Activated naive CD8-positive, alpha-beta T cell (primary cell): ENCODE data around the gene ALPP.
"Not testable (repeated sequence)": the region's sequence is repeated elsewhere in the genome, so short reads cannot be mapped to it uniquely, and the experiment has no call there.

Experiments
- H3K27ac Mint-ChIP-seq: one replicate; pipeline ENCODE4 v1.8.0; 2021; ENCODE audit warnings: mixed read lengths
- H3K27me3 Mint-ChIP-seq: one replicate; pipeline ENCODE4 v1.8.0; 2021; ENCODE audit warnings: mixed read lengths
- H3K36me3 Mint-ChIP-seq: one replicate; pipeline ENCODE4 v1.8.0; 2021; ENCODE audit warnings: mixed read lengths
- H3K4me1 Mint-ChIP-seq: one replicate; pipeline ENCODE4 v1.8.0; 2021; ENCODE audit warnings: low read depth, mixed read lengths
- H3K4me3 Mint-ChIP-seq: one replicate; pipeline ENCODE4 v1.8.0; 2021; ENCODE audit warnings: mild to moderate bottlenecking, mixed read lengths
- H3K9me3 Mint-ChIP-seq: one replicate; pipeline ENCODE4 v1.8.0; 2021; ENCODE audit warnings: low read depth, mixed read lengths

Gene ALPP

GRCh38 chr2:232412986-232413385 lies 34.4 kb downstream of the ALPP start:
- no peak overlapping the region for H3K4me3 Mint-ChIP-seq
- H3K9me3 Mint-ChIP-seq = no peaks in the 10 kb centered on the region
- no peaks in the 10 kb centered on the region for H3K36me3 Mint-ChIP-seq
- no peak overlapping the region for H3K27ac Mint-ChIP-seq
- peaks cover 12% of the 10 kb centered on the region for H3K4me1 Mint-ChIP-seq
- peaks cover 3% of the 10 kb centered on the region for H3K27me3 Mint-ChIP-seq

DNA sequence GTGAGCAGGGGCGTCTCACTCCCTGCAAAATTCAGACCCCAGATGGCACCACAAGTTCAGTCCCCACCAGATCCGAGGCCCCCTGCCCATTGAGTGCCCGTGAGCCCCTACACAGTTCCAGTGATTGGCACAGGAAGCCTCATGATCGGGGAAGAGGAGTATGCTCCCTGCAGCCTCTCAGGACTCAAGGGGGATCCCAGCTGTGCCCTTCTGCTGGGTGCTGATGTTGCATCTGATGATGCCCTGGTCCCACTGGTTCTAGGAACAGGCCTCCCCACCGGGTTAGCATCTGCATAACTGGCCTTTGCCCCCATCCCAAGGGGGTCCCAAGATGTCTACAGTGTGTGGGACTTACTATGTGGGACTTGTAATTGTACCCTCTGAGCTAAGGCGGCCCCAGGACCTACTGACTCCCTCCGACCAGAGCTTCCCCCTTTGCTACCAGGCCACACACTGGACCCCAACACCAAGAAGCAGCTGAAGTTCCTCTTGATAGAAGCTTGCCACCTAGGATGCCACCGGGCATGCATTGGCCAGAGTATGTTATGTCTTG lies 36.7 kb downstream of the ALPP start:
- no peak overlapping the region for H3K4me3 Mint-ChIP-seq
- peaks cover 7% of the 10 kb centered on the region for H3K27me3 Mint-ChIP-seq
- H3K9me3 Mint-ChIP-seq = no peaks in the 10 kb centered on the region
- peaks cover 19% of the 10 kb centered on the region for H3K4me1 Mint-ChIP-seq
- H3K27ac Mint-ChIP-seq = no peak overlapping the region
- no peaks in the 10 kb centered on the region for H3K36me3 Mint-ChIP-seq

DNA sequence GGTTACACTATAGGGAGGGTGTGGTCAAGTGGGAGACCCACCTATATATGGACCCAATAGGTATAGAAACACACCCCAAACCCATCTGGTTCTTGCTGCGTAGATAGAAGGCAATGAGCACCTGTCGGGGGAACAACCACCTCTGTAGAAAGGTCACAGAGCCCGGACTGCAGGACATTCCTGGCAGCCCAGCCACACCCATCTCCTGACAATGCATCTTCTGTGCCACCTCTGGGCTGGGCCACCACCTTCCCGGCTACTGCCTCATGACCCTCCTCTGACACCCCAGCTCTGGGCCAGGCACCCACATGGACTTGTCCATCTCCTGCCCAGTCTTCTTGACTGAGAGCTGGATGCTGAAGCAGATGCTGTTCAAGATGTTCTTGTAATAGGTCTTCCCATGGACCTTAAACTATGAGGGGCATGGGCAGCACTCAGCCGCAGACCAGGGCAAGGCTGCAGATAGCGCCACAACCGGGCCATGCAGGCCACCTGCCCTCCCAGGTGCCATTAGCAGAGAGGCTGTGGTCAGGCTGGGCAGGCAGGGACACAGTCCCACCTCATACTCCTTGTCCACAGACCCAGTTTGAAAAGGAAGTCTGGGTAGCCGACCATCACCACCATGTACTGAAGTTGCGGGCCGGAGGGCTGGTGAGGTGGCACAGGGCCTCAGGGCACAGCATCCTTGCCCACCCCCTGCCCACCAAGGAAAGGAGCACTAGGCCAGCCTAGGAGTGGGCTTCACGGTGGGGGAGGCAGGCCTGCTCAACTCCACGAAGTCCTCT lies 37.4 kb downstream of the ALPP start:
- H3K27me3 Mint-ChIP-seq = peaks cover 7% of the 10 kb centered on the region
- H3K9me3 Mint-ChIP-seq = no peaks in the 10 kb centered on the region
- no peak overlapping the region for H3K27ac Mint-ChIP-seq
- no peak overlapping the region for H3K4me3 Mint-ChIP-seq
- H3K36me3 Mint-ChIP-seq = no peaks in the 10 kb centered on the region
- H3K4me1 Mint-ChIP-seq = peaks cover 19% of the 10 kb centered on the region

- no peaks in the 10 kb centered on the region for H3K9me3 Mint-ChIP-seq
- H3K4me3 Mint-ChIP-seq = no peak overlapping the region
- H3K4me1 Mint-ChIP-seq = peaks cover 21% of the 10 kb centered on the region
- peaks cover 9% of the 10 kb centered on the region for H3K27me3 Mint-ChIP-seq
- H3K27ac Mint-ChIP-seq = no peak overlapping the region
- H3K36me3 Mint-ChIP-seq = no peaks in the 10 kb centered on the region
These were observed 38.2 kb downstream of the ALPP start for GRCh38 chr2:232416521-232417470.

- H3K4me1 Mint-ChIP-seq = peaks cover 22% of the 10 kb centered on the region
- H3K27me3 Mint-ChIP-seq = peaks cover 13% of the 10 kb centered on the region
- H3K4me3 Mint-ChIP-seq = no peak overlapping the region
- peaks cover under 1% of the 10 kb centered on the region for H3K36me3 Mint-ChIP-seq
- H3K27ac Mint-ChIP-seq = no peak overlapping the region
- peaks cover under 1% of the 10 kb centered on the region for H3K9me3 Mint-ChIP-seq
These were observed 38.9 kb downstream of the ALPP start for GRCh38 chr2:232417489-232417888.

DNA sequence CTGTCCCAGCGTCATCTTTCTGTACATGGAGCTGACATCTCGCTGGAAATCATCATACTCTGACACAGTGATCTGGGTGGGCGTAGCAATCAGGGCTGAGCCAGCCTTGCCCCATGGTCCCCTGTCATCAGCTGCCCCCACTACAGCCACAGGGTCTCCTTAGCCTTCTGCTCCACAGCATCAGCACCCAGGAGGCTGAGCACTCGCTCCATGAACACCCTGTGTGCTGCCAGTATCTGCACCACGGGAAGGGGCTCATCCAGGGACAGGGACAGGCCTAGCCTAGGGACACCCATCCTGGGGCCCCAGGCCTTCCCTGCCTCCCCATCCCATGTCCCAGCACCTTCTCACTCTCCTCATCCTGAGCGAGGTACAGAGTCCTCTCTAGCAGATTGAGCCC lies 39.5 kb downstream of the ALPP start:
- H3K27ac Mint-ChIP-seq = no peak overlapping the region
- peaks cover 4% of the 10 kb centered on the region for H3K36me3 Mint-ChIP-seq
- H3K27me3 Mint-ChIP-seq = peaks cover 16% of the 10 kb centered on the region
- peaks cover 5% of the 10 kb centered on the region for H3K9me3 Mint-ChIP-seq
- peaks cover 17% of the 10 kb centered on the region for H3K4me1 Mint-ChIP-seq
- H3K4me3 Mint-ChIP-seq = peak overlapping the region; percentile 69

- peaks cover 4% of the 10 kb centered on the region for H3K36me3 Mint-ChIP-seq
- no peak overlapping the region for H3K27ac Mint-ChIP-seq
- peaks cover 5% of the 10 kb centered on the region for H3K9me3 Mint-ChIP-seq
- H3K4me1 Mint-ChIP-seq = peaks cover 11% of the 10 kb centered on the region
- H3K27me3 Mint-ChIP-seq = peaks cover 16% of the 10 kb centered on the region
- H3K4me3 Mint-ChIP-seq = peak overlapping the region; percentile 69
These were observed 40.1 kb downstream of the ALPP start for GRCh38 chr2:232418466-232419244.

DNA sequence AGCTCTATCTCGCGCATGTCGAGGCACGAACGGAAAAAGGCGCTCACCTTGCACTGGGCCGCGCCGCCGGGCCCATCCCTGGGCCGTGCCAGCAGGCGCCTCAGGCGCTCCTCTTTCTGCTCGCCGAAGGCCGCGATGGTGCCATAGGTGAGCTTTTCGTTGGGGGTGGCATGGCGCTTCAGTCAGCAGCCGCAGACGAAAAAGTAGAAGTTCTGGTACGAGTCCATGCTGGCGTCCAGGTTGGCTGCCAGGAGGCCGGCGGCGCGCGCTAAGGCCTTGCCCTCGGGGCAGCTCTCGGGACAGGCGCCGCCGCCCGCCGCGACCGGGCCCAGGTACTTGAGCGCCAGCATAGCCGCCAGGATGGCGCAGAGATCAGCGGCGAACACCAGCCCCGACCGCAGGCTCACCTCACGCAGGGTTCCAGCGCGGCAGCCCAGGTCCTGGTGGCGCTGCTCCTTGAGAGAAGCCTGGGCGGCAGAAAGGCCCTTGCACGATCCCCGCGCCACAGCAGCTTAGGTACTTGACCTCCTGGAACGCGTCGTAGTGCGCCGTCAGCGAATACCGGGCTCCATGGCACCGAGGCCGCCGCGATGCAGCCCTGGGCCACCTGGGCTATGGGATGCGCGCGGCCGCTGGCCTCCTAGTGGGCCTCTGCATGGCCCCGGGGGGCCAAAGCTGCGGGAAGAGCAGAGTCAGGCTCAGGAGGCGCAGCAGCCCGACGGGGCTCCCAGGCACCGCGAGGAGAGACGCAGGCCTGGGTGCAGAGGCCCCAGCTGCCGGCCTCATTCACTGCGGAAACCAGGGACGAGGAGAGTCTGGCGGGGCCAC lies 40.9 kb downstream of the ALPP start:
- Mint-ChIP-seq H3K4me3 (peak overlapping the region; percentile 69), H3K36me3 (peaks cover 4% of the 10 kb centered on the region), H3K9me3 (peaks cover 5% of the 10 kb centered on the region), H3K4me1 (peaks cover 9% of the 10 kb centered on the region), H3K27me3 (peaks cover 16% of the 10 kb centered on the region), H3K27ac (no peak overlapping the region)

DNA sequence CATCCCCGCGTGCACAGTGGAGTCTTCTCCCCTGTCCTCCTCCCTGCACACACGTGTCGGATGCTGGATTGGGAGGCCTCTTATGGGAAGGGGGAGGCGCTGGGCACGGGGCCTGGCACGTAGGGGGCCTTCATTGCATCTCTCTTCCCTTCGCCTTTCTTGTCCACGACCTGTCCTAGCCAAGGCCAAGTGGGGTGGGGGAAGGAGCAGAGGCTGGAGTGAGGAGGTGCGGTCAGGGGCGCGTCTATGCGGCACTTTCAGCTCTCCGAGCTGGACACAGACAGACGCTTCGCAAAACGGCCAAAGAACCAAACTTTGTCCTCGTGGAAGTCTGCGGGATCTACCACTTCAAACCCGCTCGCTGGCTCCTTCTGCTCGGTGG lies 41.5 kb downstream of the ALPP start:
- Mint-ChIP-seq H3K9me3 (peaks cover 5% of the 10 kb centered on the region), H3K27ac (no peak overlapping the region), H3K27me3 (peaks cover 16% of the 10 kb centered on the region), H3K4me1 (peaks cover 9% of the 10 kb centered on the region), H3K36me3 (peaks cover 4% of the 10 kb centered on the region), H3K4me3 (peak overlapping the region; percentile 57)

- no peak overlapping the region for H3K27ac Mint-ChIP-seq
- H3K9me3 Mint-ChIP-seq = peaks cover 5% of the 10 kb centered on the region
- H3K36me3 Mint-ChIP-seq = peaks cover 4% of the 10 kb centered on the region
- peak overlapping the region; percentile 57 for H3K4me3 Mint-ChIP-seq
- peaks cover 9% of the 10 kb centered on the region for H3K4me1 Mint-ChIP-seq
- peaks cover 16% of the 10 kb centered on the region for H3K27me3 Mint-ChIP-seq
These were observed 42.1 kb downstream of the ALPP start for GRCh38 chr2:232420463-232421188.

DNA sequence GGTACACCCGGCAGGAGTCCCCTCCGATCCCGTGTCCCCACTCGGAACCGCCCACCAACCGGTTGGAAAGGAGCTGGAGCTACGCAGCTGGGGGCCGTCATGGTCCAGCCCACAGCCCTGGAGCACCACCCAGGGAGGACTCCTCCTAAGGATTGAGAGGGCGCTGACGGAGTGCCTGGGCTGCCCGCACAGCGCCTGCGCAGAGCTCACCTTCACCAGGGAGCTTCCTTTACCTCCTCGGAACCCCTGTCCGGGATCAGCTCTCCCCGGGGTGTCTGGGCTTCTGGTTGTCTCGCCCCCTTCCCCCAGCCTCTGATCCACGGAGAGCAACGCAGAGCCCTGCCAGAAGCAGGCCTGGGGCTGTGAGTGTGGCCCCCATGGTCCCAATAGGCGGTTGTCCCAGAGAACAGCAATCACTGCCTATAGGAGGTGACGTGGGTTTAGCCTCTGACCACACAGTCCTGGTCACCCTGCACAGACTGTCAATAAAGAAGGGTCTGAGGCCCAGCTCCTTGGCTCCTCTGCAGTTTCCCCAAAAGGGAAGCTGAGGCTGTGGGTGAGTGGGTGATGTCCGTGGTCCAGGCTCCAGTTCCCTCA lies 42.7 kb downstream of the ALPP start:
- Mint-ChIP-seq H3K9me3 (peaks cover 5% of the 10 kb centered on the region), H3K27ac (no peak overlapping the region), H3K4me1 (peaks cover 9% of the 10 kb centered on the region), H3K4me3 (peak overlapping the region; percentile 73), H3K27me3 (peaks cover 15% of the 10 kb centered on the region), H3K36me3 (peaks cover 4% of the 10 kb centered on the region)

GRCh38 chr2:232422051-232422450 lies 43.5 kb downstream of the ALPP start:
- H3K27me3 Mint-ChIP-seq = peaks cover 15% of the 10 kb centered on the region
- H3K4me3 Mint-ChIP-seq = peak overlapping the region; percentile 73
- H3K36me3 Mint-ChIP-seq = peaks cover 4% of the 10 kb centered on the region
- H3K9me3 Mint-ChIP-seq = peaks cover 5% of the 10 kb centered on the region
- H3K27ac Mint-ChIP-seq = no peak overlapping the region
- peaks cover 9% of the 10 kb centered on the region for H3K4me1 Mint-ChIP-seq

DNA sequence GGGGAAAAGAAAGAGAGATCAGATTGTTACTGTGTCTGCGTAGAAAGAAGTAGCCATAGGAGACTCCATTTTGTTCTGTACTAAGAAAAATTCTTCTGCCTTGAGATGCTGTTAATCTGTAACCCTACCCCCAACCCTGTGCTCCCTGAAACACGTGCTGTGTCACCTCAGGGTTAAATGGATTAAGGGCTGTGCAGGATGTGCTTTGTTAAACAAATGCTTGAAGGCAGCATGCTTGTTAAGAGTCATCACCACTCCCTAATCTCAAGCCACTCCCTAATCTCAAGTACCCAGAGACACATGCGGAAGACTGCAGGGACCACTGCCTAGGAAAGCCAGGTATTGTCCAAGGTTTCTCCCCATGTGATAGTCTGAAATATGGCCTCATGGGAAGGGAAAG lies 44.4 kb downstream of the ALPP start:
- not testable (repeated sequence) for H3K4me1 Mint-ChIP-seq, H3K36me3 Mint-ChIP-seq, H3K9me3 Mint-ChIP-seq, H3K27ac Mint-ChIP-seq
- H3K27me3 Mint-ChIP-seq = peaks cover 14% of the 10 kb centered on the region
- peak overlapping the region; percentile 2 for H3K4me3 Mint-ChIP-seq
